ENCODE data around the gene NACC2. TPM values are rescaled to one million over a fixed set of nuclear protein-coding genes. Genes with fewer than 3 reads are reported as not detected.

The NACC2 gene
- polyA plus RNA-seq, 3 donors, result 8.1 to 32.4 (median 8.7) TPM

DNA sequence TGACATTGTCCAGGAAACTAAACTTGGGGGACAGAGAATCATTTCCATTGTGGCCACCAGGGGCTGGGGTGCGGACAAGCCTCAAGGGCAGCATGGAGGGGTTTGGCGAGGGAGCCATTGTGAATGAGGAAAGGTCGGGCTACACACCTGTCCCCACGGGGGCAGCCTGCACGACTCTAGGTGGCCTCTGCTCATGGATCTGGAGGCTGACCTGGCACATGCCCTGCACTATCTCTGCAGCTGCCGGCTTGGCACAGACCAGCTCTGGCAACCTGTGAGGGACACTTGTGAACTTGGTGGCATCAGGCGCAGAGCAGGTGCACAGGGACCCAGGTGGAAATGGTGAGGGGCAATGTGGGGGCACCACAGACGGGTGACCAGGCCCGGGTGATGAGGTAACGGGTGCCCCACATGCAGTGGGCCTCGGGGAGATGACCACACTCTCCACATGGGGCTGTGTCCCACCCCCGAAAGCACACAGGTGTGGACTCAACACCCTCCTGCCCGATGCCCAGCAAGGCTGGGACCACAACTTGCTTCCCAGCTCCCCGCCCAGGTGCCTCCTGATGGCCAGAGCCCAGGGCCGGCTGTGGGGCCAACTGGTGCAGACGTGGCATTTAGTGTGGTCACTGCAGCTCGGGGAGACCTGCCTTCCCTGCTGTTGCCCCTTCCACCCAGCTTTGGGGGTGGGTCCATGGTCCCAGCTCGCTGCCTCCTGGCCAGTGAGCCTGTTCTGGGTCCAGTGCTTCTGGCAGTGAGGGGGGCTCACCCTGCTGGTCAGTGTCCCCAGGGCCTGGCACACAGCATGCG is 73.0 kb downstream of the NACC2 start:
- peaks cover 23% of the 10 kb centered on the region for H3K4me1 Mint-ChIP-seq
- Histone ChIP-seq H3K4me3 (replicated peaks in 1 of 3; ENCODE audit: low read depth in 2 of 3, low read length in 3 of 3) (no peak overlapping the region), H3K36me3 (replicated peaks in 1 of 2; ENCODE audit: control insufficient read depth in 1 of 2, insufficient read depth in 2 of 2, low read length in 2 of 2) (peaks cover 29 to 64% of the 10 kb centered on the region in 2 donors), H3K9ac (ENCODE audit: insufficient read depth, low read length, poor library complexity, severe bottlenecking) (no peak overlapping the region), H3K79me2 (ENCODE audit: insufficient read depth, low read length) (peaks cover 99% of the 10 kb centered on the region), H3K4me1 (ENCODE audit: control insufficient read depth in 1 of 2, insufficient read depth in 2 of 2, low read length in 2 of 2) (no peaks in the 10 kb centered on the region), H3K9me3 (replicated peaks in 1 of 2; ENCODE audit: control insufficient read depth in 1 of 2, insufficient read depth in 1 of 2, low read length in 2 of 2) (no peaks in the 10 kb centered on the region), H2AFZ (ENCODE audit: insufficient read depth, low read depth, low read length, poor library complexity, severe bottlenecking) (no peak overlapping the region), H4K20me1 (ENCODE audit: insufficient read depth, low read length) (peaks cover 100% of the 10 kb centered on the region), H3K27ac (ENCODE audit: low read depth in 1 of 2, low read length in 2 of 2) (peak overlapping the region in 1 of 2 donors; percentile 31), H3K4me2 (replicated peaks; ENCODE audit: extremely low read depth, low read length, poor library complexity, severe bottlenecking) (no peak overlapping the region), H3K27me3 (ENCODE audit: control insufficient read depth in 2 of 2, insufficient read depth in 2 of 2, low read length in 2 of 2) (no peaks in the 10 kb centered on the region)
- H3K4me3 Mint-ChIP-seq, result no peak overlapping the region
- TF ChIP-seq, protein P1, sequence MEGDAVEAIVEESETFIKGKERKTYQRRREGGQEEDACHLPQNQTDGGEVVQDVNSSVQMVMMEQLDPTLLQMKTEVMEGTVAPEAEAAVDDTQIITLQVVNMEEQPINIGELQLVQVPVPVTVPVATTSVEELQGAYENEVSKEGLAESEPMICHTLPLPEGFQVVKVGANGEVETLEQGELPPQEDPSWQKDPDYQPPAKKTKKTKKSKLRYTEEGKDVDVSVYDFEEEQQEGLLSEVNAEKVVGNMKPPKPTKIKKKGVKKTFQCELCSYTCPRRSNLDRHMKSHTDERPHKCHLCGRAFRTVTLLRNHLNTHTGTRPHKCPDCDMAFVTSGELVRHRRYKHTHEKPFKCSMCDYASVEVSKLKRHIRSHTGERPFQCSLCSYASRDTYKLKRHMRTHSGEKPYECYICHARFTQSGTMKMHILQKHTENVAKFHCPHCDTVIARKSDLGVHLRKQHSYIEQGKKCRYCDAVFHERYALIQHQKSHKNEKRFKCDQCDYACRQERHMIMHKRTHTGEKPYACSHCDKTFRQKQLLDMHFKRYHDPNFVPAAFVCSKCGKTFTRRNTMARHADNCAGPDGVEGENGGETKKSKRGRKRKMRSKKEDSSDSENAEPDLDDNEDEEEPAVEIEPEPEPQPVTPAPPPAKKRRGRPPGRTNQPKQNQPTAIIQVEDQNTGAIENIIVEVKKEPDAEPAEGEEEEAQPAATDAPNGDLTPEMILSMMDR (IDR thresholded peaks at IDR 0.05), result peak; percentile 43
- H3K27me3 Mint-ChIP-seq (ENCODE audit: low read depth in 3 of 3), result no peaks in the 10 kb centered on the region
- H3K36me3 Mint-ChIP-seq, result peaks cover 33 to 68% of the 10 kb centered on the region in 2 donors
- no peaks in the 10 kb centered on the region for H3K9me3 Mint-ChIP-seq
- H3K27ac Mint-ChIP-seq, result peak overlapping the region in 1 of 7 donors; percentile 69
- 95% methylated on average over 18 of the region's 19 CpGs for WGBS (ENCODE audit: insufficient coverage)
- no peak for DNase-seq
- intact Hi-C loops (cut with micrococcal nuclease), result no loop called here

GRCh38 chr9:136021171-136021871 is 73.8 kb downstream of the NACC2 start:
- H3K4me3 Mint-ChIP-seq, result no peak overlapping the region
- peaks cover 33 to 69% of the 10 kb centered on the region in 2 donors for H3K36me3 ChIP-seq (replicated peaks in 1 of 2; ENCODE audit: control insufficient read depth in 1 of 2, insufficient read depth in 2 of 2, low read length in 2 of 2)
- no peaks in the 10 kb centered on the region for H3K9me3 ChIP-seq (replicated peaks in 1 of 2; ENCODE audit: control insufficient read depth in 1 of 2, insufficient read depth in 1 of 2, low read length in 2 of 2)
- peak overlapping the region in 2 of 7 donors; percentile 35 to 73 for H3K27ac Mint-ChIP-seq
- TF ChIP-seq, protein P1 (IDR thresholded peaks at IDR 0.05), result no peak
- no peaks in the 10 kb centered on the region for H3K9me3 Mint-ChIP-seq
- no peak overlapping the region for H2AFZ ChIP-seq (ENCODE audit: insufficient read depth, low read depth, low read length, poor library complexity, severe bottlenecking)
- H3K27ac ChIP-seq (ENCODE audit: low read depth in 1 of 2, low read length in 2 of 2), result no peak overlapping the region
- no peaks in the 10 kb centered on the region for H3K27me3 ChIP-seq (ENCODE audit: control insufficient read depth in 2 of 2, insufficient read depth in 2 of 2, low read length in 2 of 2)
- intact Hi-C loops (cut with micrococcal nuclease), result no loop called here
- no peaks in the 10 kb centered on the region for H3K27me3 Mint-ChIP-seq (ENCODE audit: low read depth in 3 of 3)
- no peak overlapping the region for H3K4me2 ChIP-seq (replicated peaks; ENCODE audit: extremely low read depth, low read length, poor library complexity, severe bottlenecking)
- H4K20me1 ChIP-seq (ENCODE audit: insufficient read depth, low read length), result peaks cover 100% of the 10 kb centered on the region
- H3K36me3 Mint-ChIP-seq, result peaks cover 32 to 65% of the 10 kb centered on the region in 2 donors
- WGBS (ENCODE audit: insufficient coverage), result 96% methylated on average over 22 of the region's 25 CpGs
- H3K4me1 Mint-ChIP-seq, result peaks cover 17% of the 10 kb centered on the region
- no peak for DNase-seq
- H3K4me3 ChIP-seq (replicated peaks in 1 of 3; ENCODE audit: low read depth in 2 of 3, low read length in 3 of 3), result no peak overlapping the region
- no peak overlapping the region for H3K9ac ChIP-seq (ENCODE audit: insufficient read depth, low read length, poor library complexity, severe bottlenecking)
- H3K4me1 ChIP-seq (ENCODE audit: control insufficient read depth in 1 of 2, insufficient read depth in 2 of 2, low read length in 2 of 2), result no peaks in the 10 kb centered on the region
- H3K79me2 ChIP-seq (ENCODE audit: insufficient read depth, low read length), result peaks cover 99% of the 10 kb centered on the region

Data from CD14-positive monocyte (primary cell).